ENCODE measurements around the gene IQGAP1.
"Not testable (repeated sequence)": the region's sequence is repeated elsewhere in the genome, so short reads cannot be mapped to it uniquely, and the experiment has no call there.

IQGAP1 gene, protein sequence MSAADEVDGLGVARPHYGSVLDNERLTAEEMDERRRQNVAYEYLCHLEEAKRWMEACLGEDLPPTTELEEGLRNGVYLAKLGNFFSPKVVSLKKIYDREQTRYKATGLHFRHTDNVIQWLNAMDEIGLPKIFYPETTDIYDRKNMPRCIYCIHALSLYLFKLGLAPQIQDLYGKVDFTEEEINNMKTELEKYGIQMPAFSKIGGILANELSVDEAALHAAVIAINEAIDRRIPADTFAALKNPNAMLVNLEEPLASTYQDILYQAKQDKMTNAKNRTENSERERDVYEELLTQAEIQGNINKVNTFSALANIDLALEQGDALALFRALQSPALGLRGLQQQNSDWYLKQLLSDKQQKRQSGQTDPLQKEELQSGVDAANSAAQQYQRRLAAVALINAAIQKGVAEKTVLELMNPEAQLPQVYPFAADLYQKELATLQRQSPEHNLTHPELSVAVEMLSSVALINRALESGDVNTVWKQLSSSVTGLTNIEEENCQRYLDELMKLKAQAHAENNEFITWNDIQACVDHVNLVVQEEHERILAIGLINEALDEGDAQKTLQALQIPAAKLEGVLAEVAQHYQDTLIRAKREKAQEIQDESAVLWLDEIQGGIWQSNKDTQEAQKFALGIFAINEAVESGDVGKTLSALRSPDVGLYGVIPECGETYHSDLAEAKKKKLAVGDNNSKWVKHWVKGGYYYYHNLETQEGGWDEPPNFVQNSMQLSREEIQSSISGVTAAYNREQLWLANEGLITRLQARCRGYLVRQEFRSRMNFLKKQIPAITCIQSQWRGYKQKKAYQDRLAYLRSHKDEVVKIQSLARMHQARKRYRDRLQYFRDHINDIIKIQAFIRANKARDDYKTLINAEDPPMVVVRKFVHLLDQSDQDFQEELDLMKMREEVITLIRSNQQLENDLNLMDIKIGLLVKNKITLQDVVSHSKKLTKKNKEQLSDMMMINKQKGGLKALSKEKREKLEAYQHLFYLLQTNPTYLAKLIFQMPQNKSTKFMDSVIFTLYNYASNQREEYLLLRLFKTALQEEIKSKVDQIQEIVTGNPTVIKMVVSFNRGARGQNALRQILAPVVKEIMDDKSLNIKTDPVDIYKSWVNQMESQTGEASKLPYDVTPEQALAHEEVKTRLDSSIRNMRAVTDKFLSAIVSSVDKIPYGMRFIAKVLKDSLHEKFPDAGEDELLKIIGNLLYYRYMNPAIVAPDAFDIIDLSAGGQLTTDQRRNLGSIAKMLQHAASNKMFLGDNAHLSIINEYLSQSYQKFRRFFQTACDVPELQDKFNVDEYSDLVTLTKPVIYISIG (N-terminal part only)

DNA sequence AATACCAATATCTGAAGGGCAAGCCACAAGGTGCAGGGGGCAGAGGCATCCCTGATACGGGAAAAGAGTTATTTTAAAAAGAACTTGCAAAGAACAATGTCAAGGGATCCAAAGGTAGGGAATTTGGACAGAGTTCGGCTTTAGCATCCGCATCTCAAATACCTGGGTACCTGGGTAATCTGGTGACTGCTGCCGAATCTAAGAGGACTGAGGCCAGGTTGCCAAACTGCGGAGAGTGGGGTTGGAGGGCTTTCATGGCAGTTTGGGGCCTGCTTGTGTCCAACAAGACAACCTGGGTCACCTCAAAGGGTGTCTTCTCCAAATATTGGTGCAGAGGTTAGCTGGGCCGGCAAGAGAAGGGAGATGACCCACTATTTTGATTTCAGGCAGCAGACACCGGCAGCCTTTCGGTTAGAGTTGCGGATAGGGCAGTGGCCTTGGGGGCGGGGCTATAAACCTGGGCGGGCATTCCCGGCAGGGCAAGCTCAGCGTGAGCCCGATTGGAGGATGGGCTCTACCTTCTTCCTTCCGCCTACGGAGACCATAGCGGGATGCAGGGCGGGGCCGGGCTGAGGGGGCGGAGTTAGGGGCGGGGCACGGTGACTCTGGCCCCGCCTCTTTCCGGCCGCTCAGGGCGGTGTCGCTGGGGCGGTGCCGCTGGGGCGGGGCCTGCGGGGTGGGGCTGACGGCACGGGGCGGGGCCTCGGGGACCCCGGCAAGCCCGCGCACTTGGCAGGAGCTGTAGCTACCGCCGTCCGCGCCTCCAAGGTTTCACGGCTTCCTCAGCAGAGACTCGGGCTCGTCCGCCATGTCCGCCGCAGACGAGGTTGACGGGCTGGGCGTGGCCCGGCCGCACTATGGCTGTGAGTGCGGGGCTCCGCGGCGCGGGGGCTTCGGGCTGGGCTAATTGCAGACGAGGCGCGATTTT is at the start of gene IQGAP1:
IQGAP1 (plus strand) TSS at position 709 of the 928 bp plus-strand sequence; CDS start at position 809, 100 bp downstream.
- peak; percentile 97 for DNase-seq

DNA sequence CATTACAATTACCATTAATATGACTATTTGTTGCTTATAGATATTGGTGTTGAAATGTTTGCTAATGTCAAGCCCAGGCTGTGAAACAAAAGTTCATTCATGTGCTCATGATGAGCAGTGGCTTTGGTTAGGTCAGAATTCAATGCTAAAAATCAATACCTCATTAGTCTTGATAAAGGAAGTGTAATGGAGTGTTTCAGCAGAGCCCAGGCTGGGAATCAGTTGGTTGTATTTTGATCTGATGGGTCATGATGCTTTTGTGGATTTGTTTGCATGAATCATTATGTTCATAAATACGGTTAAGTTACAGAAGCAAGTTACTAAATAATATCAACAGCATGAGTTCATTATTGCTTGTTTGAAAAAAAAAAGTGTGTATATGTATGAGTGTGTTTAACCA is 49.5 kb upstream of the IQGAP1 start:
- DNase-seq, result no peak

DNA sequence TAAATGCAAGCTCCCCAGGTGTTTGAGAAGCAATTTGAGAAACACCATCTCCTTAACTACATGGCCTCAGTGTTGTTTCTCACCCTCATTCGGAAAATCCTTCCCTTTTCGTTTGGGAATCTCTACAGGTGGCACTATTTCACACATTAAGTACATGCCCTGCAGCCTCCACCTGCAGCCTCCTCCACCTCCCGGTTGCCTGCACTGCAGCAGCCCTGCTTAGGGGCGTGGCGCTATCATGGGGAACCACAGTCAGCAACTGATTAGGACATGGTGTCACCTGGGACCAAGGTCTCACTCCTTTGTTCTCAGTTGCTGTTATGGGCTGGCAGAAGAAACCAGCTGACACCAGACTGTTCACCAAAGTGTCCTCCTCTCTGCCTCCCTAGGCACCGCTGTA is 47.7 kb upstream of the IQGAP1 start:
- DNase-seq, result no peak

DNA sequence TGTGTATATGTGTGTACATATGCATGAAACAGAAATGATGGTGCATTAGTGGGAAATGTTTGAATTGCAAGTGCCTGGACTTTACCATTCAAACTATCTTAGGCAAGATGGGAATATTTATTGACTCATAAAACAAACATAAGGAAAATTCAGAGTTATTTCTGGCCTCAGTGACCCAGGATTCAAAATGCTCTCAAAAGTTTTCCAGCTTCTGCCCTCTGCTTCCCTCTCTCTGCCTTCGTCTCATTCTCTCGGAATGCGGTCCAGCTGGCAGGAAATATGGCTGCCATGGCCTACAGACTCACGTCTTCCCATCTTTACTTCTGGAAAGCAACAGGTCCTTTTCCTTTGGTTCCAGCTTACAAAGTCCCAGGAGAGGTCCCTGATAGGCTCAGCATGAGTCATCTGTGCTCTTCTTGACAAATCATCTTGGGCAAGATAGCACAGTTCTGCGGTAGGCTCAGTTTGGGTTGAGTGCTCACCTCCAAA is 44.7 kb upstream of the IQGAP1 start:
- no peak for DNase-seq

DNA sequence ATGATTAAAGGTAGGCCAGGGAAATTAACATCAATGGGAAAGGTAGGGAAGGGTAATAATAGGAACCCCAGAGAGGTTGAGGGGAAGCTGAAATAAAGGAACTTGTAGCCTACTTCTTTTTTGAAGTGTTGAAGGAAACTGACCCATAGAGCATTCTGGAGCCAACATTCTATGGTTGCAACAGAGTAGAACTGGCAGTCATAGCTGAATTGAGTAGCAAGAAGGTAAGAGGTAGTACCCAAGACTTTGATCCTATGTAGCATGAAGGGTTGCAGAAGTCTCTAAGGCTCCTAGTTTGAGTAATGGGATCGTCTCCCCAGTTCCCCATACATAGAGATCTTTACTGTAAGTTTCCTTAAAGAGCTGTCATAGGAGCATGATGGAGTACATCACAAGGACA is 43.4 kb upstream of the IQGAP1 start:
- DNase-seq, result no peak

DNA sequence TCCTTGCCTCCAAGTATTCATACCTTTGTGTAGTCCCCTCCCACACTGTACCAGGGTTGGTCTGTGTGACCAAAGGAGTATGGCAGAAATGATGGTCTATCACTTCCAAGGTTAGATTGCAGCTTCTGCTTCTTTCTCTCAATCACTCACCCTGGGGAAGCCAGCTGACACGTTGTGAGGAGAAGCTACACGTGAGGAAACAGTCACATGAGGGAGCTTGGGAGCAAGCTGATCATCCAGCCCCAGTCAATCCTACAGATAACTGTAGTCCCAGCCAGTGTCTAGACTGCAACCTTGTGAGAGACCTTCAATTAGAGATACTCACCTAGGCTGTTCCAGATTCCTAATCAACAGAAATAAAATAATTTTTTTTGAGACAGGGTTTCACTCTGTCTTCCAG is 42.2 kb upstream of the IQGAP1 start:
- no peak for DNase-seq

DNA sequence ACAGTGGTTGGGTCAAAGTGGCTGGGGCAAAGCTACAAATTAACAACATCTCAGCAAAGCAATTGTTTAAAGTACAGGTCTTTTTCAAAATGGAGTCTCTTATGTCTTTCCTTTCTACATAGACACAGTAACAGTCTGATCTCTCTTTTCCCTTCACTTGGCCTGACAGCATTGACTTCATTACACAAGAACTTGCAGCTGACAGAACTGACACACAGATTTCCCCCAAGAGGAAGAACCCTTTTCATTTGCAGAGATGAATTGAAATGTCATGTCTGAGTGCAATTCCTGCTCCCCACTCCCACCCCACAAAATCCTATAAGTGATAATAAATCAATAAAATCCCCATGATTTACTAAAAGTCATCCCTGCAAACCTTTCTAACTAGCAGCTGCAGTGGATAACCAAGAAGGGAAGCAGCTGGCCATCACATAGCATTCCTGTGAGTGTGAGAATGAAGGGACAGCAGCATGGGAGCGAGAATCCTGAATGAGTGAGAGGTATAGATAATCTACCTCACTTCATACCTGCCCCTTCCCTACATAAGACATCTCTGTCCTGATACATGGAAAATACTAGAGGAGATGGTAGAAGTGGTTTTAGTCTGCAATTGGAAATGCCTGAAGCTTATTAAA is 40.5 kb upstream of the IQGAP1 start:
- DNase-seq, result not testable (repeated sequence)

DNA sequence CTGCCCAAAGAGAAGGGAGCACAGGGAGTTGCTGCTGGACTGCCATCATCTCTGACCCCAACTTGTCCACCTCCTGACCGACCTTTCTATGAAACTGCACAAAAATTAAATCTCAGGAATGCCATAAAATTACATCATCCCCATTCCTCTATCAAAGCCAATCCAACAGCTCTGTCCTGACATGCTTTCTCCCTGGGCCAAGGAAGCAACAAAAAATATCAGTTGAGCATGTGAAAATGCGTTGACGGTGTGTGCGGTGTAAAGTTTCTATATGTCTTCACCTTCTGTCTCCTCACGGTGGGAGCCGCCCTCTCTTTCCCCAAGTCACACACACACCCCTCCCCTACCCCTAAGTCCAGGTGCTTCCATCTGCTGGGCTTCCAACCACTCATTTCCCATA is 39.6 kb upstream of the IQGAP1 start:
- DNase-seq, result no peak

DNA sequence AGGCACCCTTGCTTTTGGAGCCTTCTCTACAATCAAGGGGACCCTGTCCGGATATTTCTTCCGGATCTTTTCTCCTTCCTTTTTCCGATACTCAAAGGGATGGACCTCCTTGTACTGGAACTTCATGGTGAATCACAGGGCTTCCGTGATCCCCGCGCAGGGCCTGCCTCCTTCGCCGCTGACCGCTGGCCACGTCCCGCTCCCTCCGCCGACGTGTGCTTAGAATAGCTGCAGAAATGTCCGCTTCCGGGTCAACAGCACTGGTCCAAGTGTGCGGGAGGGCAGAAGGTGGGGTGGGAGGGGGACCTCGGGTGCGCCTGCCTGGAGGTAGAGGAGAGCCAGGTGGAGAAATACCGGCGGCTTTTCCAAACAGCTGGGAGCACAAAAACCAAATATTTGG is 39.0 kb upstream of the IQGAP1 start:
- no peak for DNase-seq

DNA sequence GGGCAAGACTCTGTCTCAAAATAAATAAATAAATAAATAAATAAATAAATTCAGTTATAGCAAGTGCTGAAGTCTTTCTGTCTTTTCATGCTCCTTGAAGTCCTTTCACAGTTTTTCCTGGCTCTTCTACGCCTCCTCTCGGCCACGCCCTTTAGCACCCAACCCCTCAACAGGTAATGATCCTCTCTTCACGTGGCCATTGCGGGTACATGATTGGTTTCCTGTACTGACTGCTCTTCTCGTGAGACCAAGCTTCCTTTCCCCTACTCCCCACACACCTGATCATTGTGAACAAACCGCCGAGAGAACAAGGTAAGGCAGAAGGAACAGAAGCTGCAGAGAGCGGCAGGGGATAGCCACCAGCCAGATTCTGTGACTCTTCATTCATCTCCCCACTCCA is 38.2 kb upstream of the IQGAP1 start:
- no peak for DNase-seq

DNA sequence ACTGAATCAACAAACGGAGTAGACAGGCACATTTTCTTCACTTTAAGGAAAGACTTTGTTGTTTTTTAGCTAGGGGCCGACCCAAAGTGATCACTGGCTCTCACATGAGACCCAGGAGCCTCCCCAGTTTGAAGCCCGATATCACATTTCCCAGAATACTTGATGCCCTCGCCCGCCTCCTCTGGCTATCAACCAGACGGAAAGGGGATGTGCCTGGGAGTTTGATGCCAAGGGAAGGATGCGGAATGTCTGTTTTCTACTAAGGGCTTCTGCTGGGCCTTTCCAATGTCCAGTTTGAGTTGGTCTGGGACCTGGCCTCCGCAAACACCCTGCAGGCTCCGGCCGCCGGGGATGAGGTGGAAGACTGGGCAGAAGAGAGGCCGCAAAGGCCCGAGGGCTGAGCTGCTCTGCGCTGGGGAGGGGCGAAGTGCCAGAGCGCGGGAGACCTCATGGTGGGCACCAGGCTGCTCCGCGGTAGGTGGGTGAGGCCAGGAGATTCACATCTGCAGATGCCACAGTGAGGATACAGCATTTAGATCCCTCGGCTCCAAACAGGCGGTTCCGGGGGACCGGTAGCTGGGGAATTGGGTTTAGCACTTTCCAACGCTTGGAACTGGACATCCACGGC is 36.4 kb upstream of the IQGAP1 start:
- DNase-seq, result no peak

DNA sequence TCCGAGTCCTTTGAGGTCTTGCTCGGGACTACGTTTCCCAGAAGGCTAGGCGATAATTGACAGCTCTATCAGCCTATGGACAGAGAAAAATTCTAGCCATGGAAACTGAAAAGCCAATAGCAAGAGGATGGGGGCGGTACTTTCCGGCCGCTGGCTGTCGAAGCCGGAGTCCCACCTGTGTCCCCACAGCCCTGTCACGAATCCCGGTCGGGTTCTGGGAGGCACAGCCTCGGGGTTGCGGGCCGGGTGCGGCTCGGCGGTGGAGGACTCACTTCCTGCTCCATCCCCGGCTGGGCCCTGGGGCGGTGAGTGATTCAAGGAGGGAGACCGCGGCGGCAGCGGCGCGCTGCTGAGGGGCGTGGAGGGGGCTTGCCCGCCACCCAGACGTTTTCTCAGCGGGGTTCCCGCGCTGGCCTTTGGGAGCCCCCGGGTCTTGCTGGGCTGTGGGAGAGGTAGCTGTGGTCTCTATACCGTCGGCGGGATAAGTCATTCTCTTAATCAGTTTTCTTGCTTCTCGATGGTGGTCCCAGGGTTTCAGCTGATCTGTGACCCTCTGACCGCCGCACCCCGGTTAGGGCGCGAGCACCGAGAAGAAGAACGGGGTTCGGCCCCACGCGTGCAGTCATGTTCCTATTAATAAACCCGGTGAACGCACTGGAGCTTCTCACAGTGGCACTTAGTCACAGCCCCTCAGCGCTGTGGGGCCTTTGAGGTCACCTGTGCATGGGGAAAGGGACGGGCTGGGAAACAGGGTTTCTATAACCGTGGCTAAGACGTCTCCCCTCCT is 35.7 kb upstream of the IQGAP1 start, which contains the start of gene ZNF774:
ZNF774 (plus strand) TSS at position 178 of the 787 bp plus-strand sequence. CDS start 2,377 bp downstream, outside the sequence.
- peak; percentile 90 for DNase-seq

DNA sequence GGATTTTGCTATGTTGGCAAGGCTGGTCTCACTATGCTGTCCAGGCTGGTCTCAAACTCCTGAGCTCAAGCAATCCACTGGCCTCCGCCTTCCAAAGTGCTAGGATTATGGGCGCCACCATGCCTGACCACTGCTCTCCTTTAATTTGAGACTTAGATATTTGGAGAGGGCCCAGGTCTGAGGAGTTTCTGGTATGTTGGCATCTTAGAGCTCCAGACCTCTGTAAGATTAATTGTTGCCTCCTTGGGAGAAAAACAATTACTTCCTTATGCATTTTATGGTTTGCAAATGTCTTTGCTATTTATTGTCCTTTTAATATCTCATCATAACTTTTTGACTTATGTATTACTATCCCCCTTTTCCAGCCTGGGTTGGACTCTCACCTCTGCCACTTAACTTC is 33.1 kb upstream of the IQGAP1 start:
- no peak for DNase-seq

DNA sequence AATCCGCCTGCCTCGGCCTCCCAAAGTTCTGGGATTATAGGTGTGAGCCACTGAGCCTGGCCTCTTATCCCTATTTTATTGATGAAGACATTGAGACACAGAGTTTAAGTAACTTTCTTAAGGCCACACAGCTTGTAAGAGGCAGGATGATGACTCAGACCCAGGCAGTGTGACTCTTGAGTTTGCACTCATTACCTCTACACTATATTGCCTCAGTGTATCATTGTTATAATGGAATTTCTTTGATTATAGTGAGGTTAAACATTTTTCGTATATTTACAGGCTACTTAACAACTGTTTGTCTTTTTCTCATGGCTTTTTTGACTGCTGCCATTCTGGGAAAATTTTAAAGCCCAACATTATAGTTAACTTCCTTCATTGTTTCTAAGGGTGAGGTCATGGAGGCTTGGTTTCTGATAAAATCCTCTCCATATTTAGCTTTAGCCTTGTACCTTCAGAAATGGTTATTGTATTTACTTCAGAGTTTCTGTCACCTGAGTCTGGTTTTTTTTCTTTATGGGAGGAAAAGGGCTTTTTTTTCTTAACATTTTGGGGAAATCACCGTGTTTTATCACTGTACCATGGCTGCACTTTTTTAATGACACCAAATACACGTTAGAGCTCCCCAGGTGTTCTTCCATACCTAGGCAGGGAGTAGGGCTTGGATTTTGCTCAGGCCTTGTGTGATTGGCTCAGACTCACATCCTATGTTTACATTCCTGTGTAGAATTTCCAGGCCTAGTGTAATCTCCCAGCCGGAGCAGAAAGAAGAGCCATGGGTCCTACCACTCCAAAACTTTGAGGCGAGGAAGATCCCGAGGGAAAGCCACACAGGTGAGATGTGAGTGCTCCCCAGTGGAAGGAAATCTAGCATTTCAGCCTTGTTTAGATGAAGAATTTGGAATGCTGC is 29.7 kb upstream of the IQGAP1 start:
- DNase-seq, result no peak

DNA sequence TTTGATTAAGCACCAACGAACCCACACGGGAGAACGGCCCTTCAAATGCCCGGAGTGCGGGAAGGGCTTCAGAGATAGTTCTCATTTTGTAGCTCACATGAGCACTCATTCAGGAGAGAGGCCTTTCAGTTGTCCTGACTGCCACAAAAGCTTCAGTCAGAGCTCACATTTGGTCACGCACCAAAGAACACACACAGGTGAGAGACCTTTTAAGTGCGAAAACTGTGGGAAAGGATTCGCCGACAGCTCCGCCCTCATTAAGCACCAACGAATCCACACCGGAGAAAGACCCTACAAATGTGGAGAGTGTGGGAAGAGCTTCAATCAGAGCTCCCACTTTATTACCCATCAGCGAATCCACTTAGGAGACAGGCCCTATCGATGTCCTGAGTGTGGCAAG is 27.3 kb upstream of the IQGAP1 start:
- DNase-seq, result no peak

DNA sequence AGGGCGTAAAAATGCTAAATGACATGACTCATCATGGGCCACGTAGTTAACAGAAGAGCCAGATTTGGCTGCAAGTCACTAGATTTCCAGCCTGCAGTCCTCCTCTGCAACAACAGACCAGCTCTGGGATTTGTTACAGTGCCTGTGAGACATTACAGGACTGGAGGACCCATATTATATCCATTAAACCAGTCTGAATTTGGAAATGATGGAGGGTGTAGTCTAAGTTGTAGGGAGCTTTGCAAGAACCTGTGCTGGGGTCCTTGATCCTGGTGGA is 25.2 kb upstream of the IQGAP1 start:
- DNase-seq, result no peak

DNA sequence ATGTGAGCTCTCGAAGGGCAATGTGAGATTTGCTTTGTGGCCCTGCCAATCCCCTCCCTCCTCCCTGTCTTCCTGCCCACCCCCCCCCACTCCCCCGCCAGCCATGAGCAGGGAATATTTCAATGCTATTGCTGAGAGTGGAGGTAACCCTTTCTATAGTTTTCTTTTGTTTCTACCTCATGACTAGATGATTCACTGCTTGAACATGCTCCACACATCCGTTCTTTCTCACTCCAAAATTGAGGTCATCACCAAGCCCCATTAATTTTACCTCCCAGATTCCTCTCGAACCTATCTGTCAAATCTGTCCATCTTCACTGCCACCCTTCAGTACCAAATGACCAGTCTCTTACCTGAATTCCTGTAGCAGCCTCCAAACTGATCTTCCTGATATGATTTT is 23.8 kb upstream of the IQGAP1 start:
- peak; percentile 94 for DNase-seq

DNA sequence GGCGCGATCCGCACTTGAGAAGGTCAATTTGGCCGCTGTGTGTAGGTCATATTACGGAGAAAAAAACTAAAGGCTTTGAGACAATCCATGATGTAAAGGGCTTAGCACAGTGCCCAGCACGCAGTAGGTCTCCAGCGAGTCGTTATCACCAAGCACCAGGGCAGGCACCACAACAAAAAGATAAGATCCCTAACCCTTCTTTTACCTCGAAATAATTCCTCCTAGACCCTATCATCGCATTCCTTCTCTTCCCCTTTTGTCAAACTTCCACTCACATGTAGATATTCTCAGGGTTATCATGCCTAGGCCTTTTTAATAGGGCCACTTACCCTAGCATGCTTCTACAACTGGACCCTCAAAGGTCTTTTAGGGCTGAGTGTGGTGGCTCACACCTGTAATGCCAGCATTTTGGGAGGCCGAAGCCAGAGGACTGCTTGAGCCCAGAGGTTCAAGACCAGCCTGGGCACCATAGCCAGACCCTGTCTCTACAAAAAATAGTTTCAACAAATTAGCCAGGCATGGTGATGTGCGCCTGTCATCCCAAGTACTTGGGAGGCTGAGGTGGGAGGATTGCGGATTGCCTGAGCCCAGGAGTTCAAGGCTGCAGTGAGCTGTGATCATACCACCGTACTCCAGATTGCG is 22.5 kb upstream of the IQGAP1 start:
- DNase-seq, result no peak

Measured in kidney glomerular epithelial cell (primary cell).